ENCODE results near the gene ARMC7.
A peak's percentile ranks its signal among the peaks of the same experiment; 100 is the strongest.

Gene ARMC7

GRCh38 chr17:75087558-75088453 lies 22.0 kb upstream of the ARMC7 start, which contains the start of gene SLC16A5:
Gene SLC16A5, plus strand, starts transcription at chr17:75087954. Its CDS starts 5,683 bp downstream, at chr17:75093637.
- H3K4me3 ChIP-seq (replicated peaks; ENCODE audit: low read depth, low read length) = peak within 1 kb of the TSS; percentile 58
- TF ChIP-seq CTCF (IDR thresholded peaks at IDR 0.05; ENCODE audit: low read length, missing control alignments) = no peak
- DNase-seq (ENCODE audit: low read depth) = peak; percentile 84

GRCh38 chr17:75088465-75089417 lies 21.0 kb upstream of the ARMC7 start:
- DNase-seq (ENCODE audit: low read depth) = no peak
- H3K4me3 ChIP-seq (replicated peaks; ENCODE audit: low read depth, low read length) = peak overlapping the region; percentile 58
- no peak for TF ChIP-seq CTCF (IDR thresholded peaks at IDR 0.05; ENCODE audit: low read length, missing control alignments)

- no peak for TF ChIP-seq CTCF (IDR thresholded peaks at IDR 0.05; ENCODE audit: low read length, missing control alignments)
- no peak overlapping the region for H3K4me3 ChIP-seq (replicated peaks; ENCODE audit: low read depth, low read length)
- no peak for DNase-seq (ENCODE audit: low read depth)
Observed at GRCh38 chr17:75090871-75091854, 18.6 kb upstream of the ARMC7 start.

- DNase-seq (ENCODE audit: low read depth) = no peak
- no peak for TF ChIP-seq CTCF (IDR thresholded peaks at IDR 0.05; ENCODE audit: low read length, missing control alignments)
- H3K4me3 ChIP-seq (replicated peaks; ENCODE audit: low read depth, low read length) = no peak overlapping the region
Observed at GRCh38 chr17:75091855-75092327, 17.9 kb upstream of the ARMC7 start.

GRCh38 chr17:75093548-75094158 lies 16.1 kb upstream of the ARMC7 start:
- no peak overlapping the region for H3K4me3 ChIP-seq (replicated peaks; ENCODE audit: low read depth, low read length)
- DNase-seq (ENCODE audit: low read depth) = no peak
- no peak for TF ChIP-seq CTCF (IDR thresholded peaks at IDR 0.05; ENCODE audit: low read length, missing control alignments)

Data from fibroblast of pulmonary artery (primary cell).